Retinal pigment epithelial cell (primary cell): ENCODE data around the gene HPCAL1.

ENCODE experiments used
- DNase-seq: peaks from one replicate; pipeline ENCODE4 v3.0.0-alpha.2; 2010; ENCODE audit warnings: low read depth
- H3K4me3 ChIP-seq: 2 replicates; pipeline ENCODE4 v1.5.1; 2011; ENCODE audit warnings: mild to moderate bottlenecking, low read length, control low read depth, moderate library complexity
- TF ChIP-seq, protein P1 (sequence below): conservative IDR thresholded peaks from 2 replicates; pipeline ENCODE4 v1.5.1; 2011; ENCODE audit warnings: low read depth, low read length, control low read depth, inconsistent platforms

The HPCAL1 gene

DNA sequence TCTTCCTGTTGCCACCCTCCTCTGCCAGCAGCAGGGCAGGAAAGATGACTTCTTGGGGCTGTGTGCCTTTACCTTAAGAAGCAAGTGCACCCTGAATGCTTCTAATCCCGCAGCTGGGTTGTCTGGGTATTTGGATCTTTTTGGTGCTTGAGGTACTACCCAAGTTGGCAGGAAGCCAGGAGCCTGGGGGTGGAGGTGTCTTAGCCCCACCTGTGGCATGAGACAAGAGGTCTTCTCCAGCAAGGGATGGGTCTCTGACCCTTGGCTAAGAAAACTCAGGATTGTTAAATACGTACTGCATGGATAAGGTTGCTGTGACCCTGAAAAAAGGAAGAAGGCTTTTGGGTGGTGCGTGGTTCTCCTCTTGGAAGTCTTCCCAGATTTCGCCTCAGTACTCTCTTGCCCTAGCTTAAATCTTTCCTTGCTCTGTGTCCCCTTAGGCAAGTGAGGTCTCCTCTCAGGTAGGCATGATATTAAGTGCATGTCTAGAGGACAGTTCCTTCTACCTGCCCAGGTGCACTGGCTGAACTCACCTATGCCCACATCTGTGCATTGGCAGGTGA, 4.3 kb downstream of the HPCAL1 start:
- no peak overlapping the region for H3K4me3 ChIP-seq
- TF ChIP-seq, protein P1, sequence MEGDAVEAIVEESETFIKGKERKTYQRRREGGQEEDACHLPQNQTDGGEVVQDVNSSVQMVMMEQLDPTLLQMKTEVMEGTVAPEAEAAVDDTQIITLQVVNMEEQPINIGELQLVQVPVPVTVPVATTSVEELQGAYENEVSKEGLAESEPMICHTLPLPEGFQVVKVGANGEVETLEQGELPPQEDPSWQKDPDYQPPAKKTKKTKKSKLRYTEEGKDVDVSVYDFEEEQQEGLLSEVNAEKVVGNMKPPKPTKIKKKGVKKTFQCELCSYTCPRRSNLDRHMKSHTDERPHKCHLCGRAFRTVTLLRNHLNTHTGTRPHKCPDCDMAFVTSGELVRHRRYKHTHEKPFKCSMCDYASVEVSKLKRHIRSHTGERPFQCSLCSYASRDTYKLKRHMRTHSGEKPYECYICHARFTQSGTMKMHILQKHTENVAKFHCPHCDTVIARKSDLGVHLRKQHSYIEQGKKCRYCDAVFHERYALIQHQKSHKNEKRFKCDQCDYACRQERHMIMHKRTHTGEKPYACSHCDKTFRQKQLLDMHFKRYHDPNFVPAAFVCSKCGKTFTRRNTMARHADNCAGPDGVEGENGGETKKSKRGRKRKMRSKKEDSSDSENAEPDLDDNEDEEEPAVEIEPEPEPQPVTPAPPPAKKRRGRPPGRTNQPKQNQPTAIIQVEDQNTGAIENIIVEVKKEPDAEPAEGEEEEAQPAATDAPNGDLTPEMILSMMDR, result no peak
- DNase-seq, result no peak

- H3K4me3 ChIP-seq, result no peak overlapping the region
- DNase-seq, result no peak
- TF ChIP-seq, protein P1, result no peak
These were observed 5.0 kb downstream of the HPCAL1 start for GRCh38 chr2:10307561-10308156.

DNA sequence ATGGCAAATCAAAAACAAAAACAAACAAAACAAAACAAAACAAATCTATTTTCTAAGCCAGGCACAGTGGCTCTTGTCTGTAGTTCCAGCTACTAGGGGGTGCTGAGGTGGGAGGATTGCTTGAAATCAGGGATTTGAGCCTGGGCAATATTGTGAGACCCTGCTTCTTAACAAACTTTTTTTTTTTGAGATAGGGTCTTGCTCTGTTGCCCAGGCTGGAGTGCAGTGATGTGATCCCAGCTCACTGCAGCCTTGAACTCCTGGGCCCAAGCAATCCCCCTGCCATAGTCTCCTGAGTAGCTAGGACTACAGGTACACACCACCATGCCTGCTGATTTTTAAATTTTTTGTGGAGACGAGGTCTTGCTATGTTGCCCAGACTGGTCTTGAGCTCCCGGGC, 6.2 kb downstream of the HPCAL1 start:
- no peak overlapping the region for H3K4me3 ChIP-seq
- DNase-seq, result no peak
- TF ChIP-seq, protein P1, result no peak

- DNase-seq, result no peak
- TF ChIP-seq, protein P1, result no peak
- no peak overlapping the region for H3K4me3 ChIP-seq
These were observed 6.6 kb downstream of the HPCAL1 start for GRCh38 chr2:10309286-10309685.

GRCh38 chr2:10310309-10310888, 7.7 kb downstream of the HPCAL1 start:
- TF ChIP-seq, protein P1, result no peak
- H3K4me3 ChIP-seq, result no peak overlapping the region
- no peak for DNase-seq

GRCh38 chr2:10311736-10312135, 9.0 kb downstream of the HPCAL1 start:
- TF ChIP-seq, protein P1, result no peak
- H3K4me3 ChIP-seq, result no peak overlapping the region
- no peak for DNase-seq

GRCh38 chr2:10312437-10312957, 9.8 kb downstream of the HPCAL1 start:
- no peak for DNase-seq
- TF ChIP-seq, protein P1, result no peak
- no peak overlapping the region for H3K4me3 ChIP-seq
